ENCODE data around the gene LTC4S.

GRCh38 chr5:179829732-179830435 lies 36.1 kb downstream of the LTC4S start:
- TF ChIP-seq CTCF (IDR thresholded peaks at IDR 0.05) (no peak), POLR2A (IDR thresholded peaks at IDR 0.05) (no peak)

All from esophagus squamous epithelium (tissue), 4 donors.